ENCODE results near the gene PACSIN3. TPM values are rescaled to one million over a fixed set of nuclear protein-coding genes. Genes with fewer than 3 reads are reported as not detected.

The PACSIN3 gene
- total RNA-seq, 3 donors from 2014 or later (not counting 1 experiment from before 2014, with no cell fraction given) = 1.3 TPM; not detected in 2

DNA sequence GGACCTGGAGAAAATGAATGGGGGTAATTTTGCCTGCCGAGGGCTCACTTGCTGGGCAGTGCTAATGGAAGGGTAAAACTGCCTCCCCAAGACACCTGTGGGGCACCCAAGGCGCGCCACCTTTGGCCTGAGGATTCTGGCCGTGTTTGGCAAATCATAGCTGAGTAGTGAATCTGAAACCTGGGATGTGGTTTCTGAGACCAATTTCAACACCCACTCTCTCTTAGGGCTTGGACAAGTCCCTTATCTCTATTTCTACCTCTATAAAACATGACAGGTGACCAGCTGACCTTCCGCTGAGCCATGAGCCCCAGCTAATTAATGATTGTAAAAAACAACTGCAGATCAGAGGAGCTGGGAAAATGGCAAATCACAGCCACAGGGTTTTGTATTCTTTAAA, 1.5 kb upstream of the PACSIN3 start:
- 45% methylated on average over 5 of the region's 5 CpGs for WGBS (ENCODE audit: insufficient coverage)
- Mint-ChIP-seq H3K4me3 (no peak overlapping the region), H3K27me3 (ENCODE audit: low read depth in 2 of 2) (peaks cover 7 to 11% of the 10 kb centered on the region in 2 donors), H3K27ac (no peak overlapping the region), H3K36me3 (no peaks in the 10 kb centered on the region), H3K9me3 (no peaks in the 10 kb centered on the region), H3K4me1 (peaks cover 5 to 8% of the 10 kb centered on the region in 2 donors)
- H3K4me1 ChIP-seq (ENCODE audit: control insufficient read depth, insufficient read depth, low read length) = peaks cover 19% of the 10 kb centered on the region
- H3K4me3 ChIP-seq (ENCODE audit: low read length) = no peak overlapping the region
- no peaks in the 10 kb centered on the region for H3K9me3 ChIP-seq (ENCODE audit: control insufficient read depth, insufficient read depth, low read length)
- ATAC-seq (no peak), DNase-seq (no peak)
- TF ChIP-seq CTCF (IDR thresholded peaks at IDR 0.05) = no peak
- H3K27ac ChIP-seq (ENCODE audit: low read length) = no peak overlapping the region
- intact Hi-C loops (cut with micrococcal nuclease) = no loop called here
- no peaks in the 10 kb centered on the region for H3K36me3 ChIP-seq (ENCODE audit: control insufficient read depth, insufficient read depth, low read length)
- H3K27me3 ChIP-seq (ENCODE audit: control insufficient read depth, insufficient read depth, low read length) = peaks cover 34% of the 10 kb centered on the region

DNA sequence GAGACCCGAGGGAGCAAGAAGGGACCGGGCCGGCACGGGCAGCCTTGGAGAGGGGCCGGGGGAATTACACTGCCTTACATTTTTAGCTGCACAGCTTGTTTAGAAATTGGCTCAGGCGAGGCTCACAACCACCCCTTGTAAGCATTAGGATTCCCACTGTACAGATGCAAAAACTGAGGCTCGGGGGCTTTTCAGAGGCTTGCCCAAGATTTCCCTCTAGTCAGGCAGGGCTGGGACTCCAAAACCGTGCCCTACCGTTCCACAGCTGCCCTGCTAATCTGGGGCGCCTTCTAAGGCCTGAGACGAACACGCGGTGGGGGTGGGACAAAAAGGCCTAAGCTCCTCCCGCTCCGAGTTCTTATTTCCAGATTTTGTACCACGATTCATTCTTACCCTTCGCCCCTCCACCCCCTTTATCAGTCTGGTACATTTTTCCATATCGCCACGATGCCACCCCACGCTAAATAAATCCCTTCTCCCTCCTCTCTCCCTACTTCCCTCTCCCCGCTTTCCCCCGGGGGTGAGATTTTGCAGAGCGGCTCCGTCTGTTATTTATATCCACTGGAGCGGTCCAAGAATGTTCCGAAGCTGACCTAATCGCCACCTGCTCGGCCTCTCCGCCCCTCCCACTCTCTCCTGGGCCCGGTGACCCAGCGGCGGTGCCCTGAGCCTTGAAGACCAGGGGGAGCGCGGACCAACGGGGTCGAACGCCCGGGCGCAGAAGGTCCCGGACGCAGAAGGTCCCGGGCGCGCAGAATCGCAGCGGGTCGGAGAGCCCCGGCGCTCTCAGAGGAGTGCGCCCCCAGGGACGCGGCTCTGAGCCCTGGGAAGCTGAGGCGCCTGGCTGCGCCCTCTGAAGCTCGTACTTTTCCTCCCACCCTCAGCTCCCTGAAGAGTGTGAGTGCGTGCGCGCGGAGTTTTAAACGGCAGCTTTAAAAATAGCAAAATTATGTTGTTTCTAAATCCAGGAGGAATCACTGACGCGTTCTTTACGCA, 764 bp upstream of the PACSIN3 start:
- DNase-seq = peak in 1 of 2 donors; percentile 67
- peaks cover 34% of the 10 kb centered on the region for H3K27me3 ChIP-seq (ENCODE audit: control insufficient read depth, insufficient read depth, low read length)
- Mint-ChIP-seq H3K27ac (peak overlapping the region in 1 of 2 donors; percentile 10), H3K27me3 (ENCODE audit: low read depth in 2 of 2) (peaks cover 7 to 11% of the 10 kb centered on the region in 2 donors), H3K9me3 (no peaks in the 10 kb centered on the region), H3K4me3 (peak overlapping the region; percentile 70), H3K36me3 (no peaks in the 10 kb centered on the region), H3K4me1 (peaks cover 5 to 8% of the 10 kb centered on the region in 2 donors)
- peaks cover 19% of the 10 kb centered on the region for H3K4me1 ChIP-seq (ENCODE audit: control insufficient read depth, insufficient read depth, low read length)
- peak; percentile 42 to 69 (median 64) for ATAC-seq
- WGBS (ENCODE audit: insufficient coverage) = 3% methylated on average over 62 of the region's 63 CpGs
- H3K4me3 ChIP-seq (ENCODE audit: low read length) = peak overlapping the region; percentile 11
- no peak overlapping the region for H3K27ac ChIP-seq (ENCODE audit: low read length)
- no peak for TF ChIP-seq CTCF (IDR thresholded peaks at IDR 0.05)
- no peaks in the 10 kb centered on the region for H3K36me3 ChIP-seq (ENCODE audit: control insufficient read depth, insufficient read depth, low read length)
- intact Hi-C loops (cut with micrococcal nuclease) = no loop called here
- no peaks in the 10 kb centered on the region for H3K9me3 ChIP-seq (ENCODE audit: control insufficient read depth, insufficient read depth, low read length)

DNA sequence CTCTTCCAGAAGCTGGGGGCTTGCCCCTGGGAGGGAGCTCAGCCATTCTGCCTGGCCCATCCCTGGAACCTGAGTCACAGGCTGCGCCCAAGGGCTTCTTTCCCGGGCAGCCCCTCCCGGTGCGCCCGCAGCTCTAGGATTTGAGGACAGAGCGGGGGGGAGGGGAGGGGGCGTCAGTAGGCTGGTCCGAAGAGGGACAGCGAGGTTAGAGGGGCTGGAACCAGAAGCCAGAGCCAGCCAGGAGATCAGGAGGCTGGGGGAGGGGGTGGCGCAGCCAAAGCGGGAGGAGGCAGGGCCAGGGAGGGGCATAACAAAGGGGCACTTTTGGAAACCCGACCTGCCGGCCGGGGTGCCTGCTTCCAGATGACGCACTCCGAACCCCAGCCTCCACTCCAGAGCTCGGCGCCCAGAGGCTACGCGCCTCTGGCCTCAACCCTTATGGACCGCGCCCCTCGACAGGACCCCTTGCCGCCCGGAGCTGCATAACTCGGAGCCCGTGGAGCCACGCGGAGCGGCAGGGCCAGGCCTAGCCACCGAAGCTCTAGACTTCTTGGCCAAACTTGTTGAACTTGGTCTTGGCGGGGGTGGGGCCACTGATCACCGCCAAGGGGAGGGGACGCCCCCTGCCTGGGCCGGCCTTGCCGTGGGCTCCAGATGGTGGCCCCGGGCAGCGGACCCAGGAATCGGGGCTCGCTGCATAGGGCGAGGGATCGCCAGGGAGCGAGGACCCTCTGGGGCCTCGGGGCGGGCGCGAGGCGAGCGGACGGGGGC, 744 bp downstream of the PACSIN3 start:
- peaks cover 5 to 8% of the 10 kb centered on the region in 2 donors for H3K4me1 Mint-ChIP-seq
- Histone ChIP-seq H3K4me1 (ENCODE audit: control insufficient read depth, insufficient read depth, low read length) (peaks cover 19% of the 10 kb centered on the region), H3K9me3 (ENCODE audit: control insufficient read depth, insufficient read depth, low read length) (no peaks in the 10 kb centered on the region), H3K4me3 (ENCODE audit: low read length) (no peak overlapping the region), H3K27ac (ENCODE audit: low read length) (no peak overlapping the region), H3K27me3 (ENCODE audit: control insufficient read depth, insufficient read depth, low read length) (peaks cover 34% of the 10 kb centered on the region), H3K36me3 (ENCODE audit: control insufficient read depth, insufficient read depth, low read length) (no peaks in the 10 kb centered on the region)
- peaks cover 7 to 8% of the 10 kb centered on the region in 2 donors for H3K27me3 Mint-ChIP-seq (ENCODE audit: low read depth in 2 of 2)
- no peak for TF ChIP-seq CTCF (IDR thresholded peaks at IDR 0.05)
- H3K4me3 Mint-ChIP-seq = peak overlapping the region; percentile 69
- no peaks in the 10 kb centered on the region for H3K9me3 Mint-ChIP-seq
- H3K27ac Mint-ChIP-seq = no peak overlapping the region
- peak in 1 of 2 donors; percentile 15 for DNase-seq
- intact Hi-C loops (cut with micrococcal nuclease) = no loop called here
- ATAC-seq = no peak
- WGBS (ENCODE audit: insufficient coverage) = 25% methylated on average over 50 of the region's 50 CpGs
- H3K36me3 Mint-ChIP-seq = no peaks in the 10 kb centered on the region
